ENCODE measurements around the gene DSTYK.

DNA sequence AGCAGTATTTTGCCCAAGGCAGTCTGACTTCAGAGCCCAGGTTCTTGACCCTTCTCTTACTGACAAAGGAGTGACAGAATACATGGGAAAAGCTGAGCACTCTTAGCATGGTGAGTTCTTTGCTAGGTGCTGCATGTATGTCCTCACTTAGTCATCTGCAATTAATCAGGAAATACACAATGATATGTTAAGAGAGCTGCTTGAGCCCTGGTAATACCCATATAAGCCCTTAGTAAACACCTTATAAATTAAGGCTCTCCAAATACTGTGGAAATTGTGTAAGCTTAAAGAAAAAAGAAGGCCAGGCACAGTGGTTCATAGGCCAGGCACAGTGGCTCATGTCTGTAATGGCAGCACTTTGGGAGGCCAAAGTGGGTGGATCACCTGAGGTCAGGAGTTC, 113.3 kb downstream of the DSTYK start:
- TF ChIP-seq POLR2AphosphoS5 (IDR thresholded peaks at IDR 0.05; ENCODE audit: insufficient read depth, low read depth, low read length) = no peak
- no peak for TF ChIP-seq CTCF (IDR thresholded peaks at IDR 0.05; ENCODE audit: extremely low read depth in 1 of 2, insufficient read depth in 1 of 2, low read depth in 1 of 2, low read length in 2 of 2)
- no peak for TF ChIP-seq FOS (IDR thresholded peaks at IDR 0.05; ENCODE audit: borderline replicate concordance, insufficient read depth, low read length)
- no peak for TF ChIP-seq GATA2 (IDR thresholded peaks at IDR 0.05; ENCODE audit: insufficient read depth, insufficient read length, low read depth, low read length)
- TF ChIP-seq POLR2A (IDR thresholded peaks at IDR 0.05; ENCODE audit: low read depth, low read length) = no peak
